ENCODE measurements around the gene NCK2. TPM values are rescaled to one million over a fixed set of nuclear protein-coding genes. Genes with fewer than 3 reads are reported as not detected.

The NCK2 gene
- total and polyA plus RNA-seq, 10 of the 15 experiments (the other 5 are each of a cell fraction or from before 2014, with no cell fraction given) = 1.2 to 30.9 (median 14.1) TPM

GRCh38 chr2:105928563-105928962, 183.9 kb downstream of the NCK2 start (continued):
- TF ChIP-seq SMARCA5 (IDR thresholded peaks at IDR 0.05) = no peak
- no peak for TF ChIP-seq ZBTB4 (CRISPR knock-in tag; IDR thresholded peaks at IDR 0.05)

GRCh38 chr2:105929516-105929915, 184.8 kb downstream of the NCK2 start:
- CTCF ChIA-PET = interaction anchor here (0.6 to 0.7 kb wide), 2 partner anchors 182 to 653 kb away, joined by 3 to 4 read pairs; no protein-coding TSS in a partner anchor
- RAD21 ChIA-PET (ENCODE audit: unreplicated experiment) = no interaction called here
- no TSS peak for BruUV-seq (replicated peaks)
- intact Hi-C loops (cut with micrococcal nuclease; ENCODE audit: unreplicated experiment) = no loop called here
- Histone ChIP-seq H3K79me2 (ENCODE audit: control insufficient read depth, insufficient read depth, low read length) (no peaks in the 10 kb centered on the region), H3K4me3 (no peak overlapping the region), H4K20me1 (ENCODE audit: control insufficient read depth, insufficient read depth) (no peaks in the 10 kb centered on the region), H2AFZ (ENCODE audit: control insufficient read depth, low read depth, low read length) (no peak overlapping the region), H3K4me1 (ENCODE audit: control insufficient read depth, insufficient read depth, low read length) (no peaks in the 10 kb centered on the region), H3K9ac (ENCODE audit: control insufficient read depth, insufficient read depth, low read length) (no peak overlapping the region), H3K27ac (ENCODE audit: control insufficient read depth, insufficient read depth) (no peak overlapping the region), H3K36me3 (ENCODE audit: control insufficient read depth in 2 of 2, insufficient read depth in 2 of 2, low read length in 1 of 2) (no peaks in the 10 kb centered on the region), H3K9me3 (replicated peaks; ENCODE audit: control insufficient read depth, insufficient read depth, low read length) (no peaks in the 10 kb centered on the region; the same call in 2 of the 3 replicates), H3K4me2 (ENCODE audit: control insufficient read depth, insufficient read depth) (no peak overlapping the region), H3K27me3 (replicated peaks in 1 of 2; ENCODE audit: control insufficient read depth in 2 of 2, insufficient read depth in 2 of 2, low read length in 1 of 2) (no peaks in the 10 kb centered on the region)
- FAIRE-seq (no peak), DNase-seq (ENCODE audit: low read depth, low spot score) (no peak), ATAC-seq (no peak)
- in situ Hi-C loops (cut with MboI) = no loop called here
- 19% methylated on average over 2 of the region's 2 CpGs for WGBS (ENCODE audit: insufficient coverage, insufficient replicate concordance, low lambda C conversion rate, missing lambda C conversion rate)
- POLR2A ChIA-PET = interaction anchor here (0.6 kb wide), 1 partner anchor 17 kb away, joined by 3 read pairs; no protein-coding TSS in a partner anchor
- SMC1A ChIA-PET (ENCODE audit: uncharacterized antibody, unreplicated experiment) = interaction anchor here (1.1 kb wide), 1 partner anchor 10 kb away, joined by 5 read pairs; no protein-coding TSS in a partner anchor
- TF ChIP-seq MTA3 (IDR thresholded peaks at IDR 0.05; ENCODE audit: borderline replicate concordance, low read length) (no peak), SMAD5 (IDR thresholded peaks at IDR 0.05; ENCODE audit: low read depth) (no peak), YY1 (IDR thresholded peaks at IDR 0.05; ENCODE audit: low read depth, low read length) (no peak), PML (IDR thresholded peaks at IDR 0.05; ENCODE audit: low read length) (no peak), SP1 (IDR thresholded peaks at IDR 0.05; ENCODE audit: low read depth, low read length) (no peak), GABPA (IDR thresholded peaks at IDR 0.05; ENCODE audit: low read depth) (no peak), RB1 (IDR thresholded peaks at IDR 0.05; ENCODE audit: borderline replicate concordance) (no peak), SRF (IDR thresholded peaks at IDR 0.05; ENCODE audit: low read depth in 2 of 2, low read length in 2 of 2) (no peak), CUX1 (IDR thresholded peaks at IDR 0.05; ENCODE audit: insufficient replicate concordance, low read depth, low read length) (no peak), MLLT1 (IDR thresholded peaks at IDR 0.05) (no peak)
- TF ChIP-seq, protein P1, sequence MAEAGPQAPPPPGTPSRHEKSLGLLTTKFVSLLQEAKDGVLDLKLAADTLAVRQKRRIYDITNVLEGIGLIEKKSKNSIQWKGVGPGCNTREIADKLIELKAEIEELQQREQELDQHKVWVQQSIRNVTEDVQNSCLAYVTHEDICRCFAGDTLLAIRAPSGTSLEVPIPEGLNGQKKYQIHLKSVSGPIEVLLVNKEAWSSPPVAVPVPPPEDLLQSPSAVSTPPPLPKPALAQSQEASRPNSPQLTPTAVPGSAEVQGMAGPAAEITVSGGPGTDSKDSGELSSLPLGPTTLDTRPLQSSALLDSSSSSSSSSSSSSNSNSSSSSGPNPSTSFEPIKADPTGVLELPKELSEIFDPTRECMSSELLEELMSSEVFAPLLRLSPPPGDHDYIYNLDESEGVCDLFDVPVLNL (IDR thresholded peaks at IDR 0.05; ENCODE audit: low read depth, low read length) = no peak

Data from GM12878 (cell line).